Mucosa of rectum (tissue), 2 donors: ENCODE results near the gene MRPL55.

Experiments
- H3K27ac ChIP-seq, 2 donors: one replicate each; pipeline ENCODE4 v1.7.0; 2013; ENCODE audit warnings: inconsistent platforms in 2 of 2, low read depth in 2 of 2, low read length in 2 of 2
- H3K27me3 ChIP-seq, 2 donors: one replicate each; pipeline ENCODE4 v1.7.0; 2013; ENCODE audit warnings: low read length in 2 of 2; ENCODE audit not compliant: control insufficient read depth in 2 of 2, insufficient read depth in 2 of 2
- H3K36me3 ChIP-seq, 2 donors: one replicate each; pipeline ENCODE4 v1.7.0; 2013; ENCODE audit warnings: low read length in 2 of 2; ENCODE audit not compliant: control insufficient read depth in 2 of 2, insufficient read depth in 2 of 2
- H3K4me1 ChIP-seq, 2 donors: one replicate each; pipeline ENCODE4 v1.7.0; 2013; ENCODE audit warnings: low read length in 2 of 2, mild to moderate bottlenecking in 1 of 2; ENCODE audit not compliant: control insufficient read depth in 2 of 2, insufficient read depth in 2 of 2
- H3K4me3 ChIP-seq, 2 donors: one replicate each; pipeline ENCODE4 v1.7.0; 2013; ENCODE audit warnings: low read length in 2 of 2
- H3K9ac ChIP-seq, 2 donors: one replicate each; pipeline ENCODE4 v1.7.0; 2013; ENCODE audit warnings: low read length in 2 of 2, low read depth in 1 of 2, mild to moderate bottlenecking in 1 of 2
- H3K9me3 ChIP-seq, 2 donors: one replicate each; pipeline ENCODE4 v1.7.0; 2013; ENCODE audit warnings: low read length in 2 of 2; ENCODE audit not compliant: control insufficient read depth in 2 of 2
- donor health status: healthy.
- donor health status: Normal muscosa, but diverticular disease.

The MRPL55 gene

GRCh38 chr1:228071839-228072657 is 37.1 kb downstream of the MRPL55 start:
- H3K4me3 ChIP-seq = no peak overlapping the region

DNA sequence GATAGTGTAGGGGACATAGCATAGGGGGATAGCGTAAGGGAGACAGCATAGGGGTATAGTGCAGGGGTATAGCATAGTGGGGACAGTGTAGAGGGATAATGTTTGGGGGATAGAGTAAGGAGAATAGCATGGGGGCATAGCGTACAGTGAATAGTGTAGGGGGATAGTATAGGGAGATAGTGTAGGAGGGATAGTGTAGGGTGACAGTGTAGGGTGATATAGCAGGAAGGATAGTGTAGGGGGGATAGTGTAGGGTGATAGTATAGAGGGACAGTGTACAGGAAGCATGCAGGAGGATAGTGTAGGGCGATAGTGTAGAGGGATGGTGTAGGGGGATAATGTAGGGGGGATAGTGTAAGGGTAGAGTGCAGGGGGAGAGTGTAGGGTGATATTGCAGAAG is 38.2 kb downstream of the MRPL55 start:
- no peak overlapping the region for H3K4me3 ChIP-seq
- peaks cover 29 to 34% of the 10 kb centered on the region in 2 donors for H3K27me3 ChIP-seq
- H3K9me3 ChIP-seq = no peaks in the 10 kb centered on the region
- H3K4me1 ChIP-seq = no peaks in the 10 kb centered on the region
- no peaks in the 10 kb centered on the region for H3K36me3 ChIP-seq
- H3K9ac ChIP-seq = no peak overlapping the region
- H3K27ac ChIP-seq = no peak overlapping the region

More at GRCh38 chr1:228071839-228072657, 37.1 kb downstream of the MRPL55 start:
- no peaks in the 10 kb centered on the region for H3K9me3 ChIP-seq
- H3K27me3 ChIP-seq = peaks cover 27 to 34% of the 10 kb centered on the region in 2 donors
- H3K4me1 ChIP-seq = no peaks in the 10 kb centered on the region
- H3K36me3 ChIP-seq = no peaks in the 10 kb centered on the region
- no peak overlapping the region for H3K27ac ChIP-seq
- no peak overlapping the region for H3K9ac ChIP-seq

DNA sequence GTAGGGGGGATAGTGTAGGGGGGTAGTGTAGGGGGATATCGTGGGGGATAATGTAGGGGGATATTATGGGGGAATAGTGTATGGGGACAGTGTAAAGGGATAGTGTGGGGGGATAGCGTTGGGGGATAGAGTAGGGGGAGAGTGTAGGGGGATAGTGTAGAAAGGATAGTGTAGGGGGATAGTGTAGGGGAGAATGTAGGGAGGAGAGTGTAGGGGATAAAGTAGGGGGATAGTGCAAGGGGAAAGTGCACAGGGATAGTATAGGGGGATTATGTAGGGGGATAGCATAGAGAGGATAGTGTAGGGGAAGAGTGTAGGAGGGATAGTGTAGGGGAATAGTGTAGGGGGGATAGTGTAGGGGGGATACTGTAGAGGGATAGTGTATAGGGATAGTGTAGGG is 38.9 kb downstream of the MRPL55 start:
- Histone ChIP-seq H3K4me1 (no peaks in the 10 kb centered on the region), H3K9ac (no peak overlapping the region), H3K27ac (no peak overlapping the region), H3K27me3 (peaks cover 27 to 29% of the 10 kb centered on the region in 2 donors), H3K36me3 (no peaks in the 10 kb centered on the region), H3K9me3 (no peaks in the 10 kb centered on the region), H3K4me3 (no peak overlapping the region)

DNA sequence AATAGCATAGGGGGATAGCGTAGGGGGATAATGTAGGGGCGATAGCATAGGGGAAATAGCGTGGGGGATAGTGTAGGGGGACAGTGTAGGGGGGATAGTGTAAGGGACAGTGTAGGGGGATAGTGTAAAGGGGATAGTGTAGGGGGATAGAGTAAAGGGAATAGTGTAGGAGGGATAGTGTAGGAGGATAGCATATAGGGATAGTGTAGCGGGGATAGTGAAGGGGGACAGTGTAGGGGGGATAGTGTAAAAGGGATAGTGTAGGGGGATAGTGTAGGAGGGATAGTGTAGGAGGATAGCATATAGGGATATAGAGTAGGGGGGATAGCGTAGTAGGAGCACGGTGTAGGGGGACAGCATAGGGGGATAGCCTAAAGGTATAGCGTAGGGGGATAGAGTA is 40.7 kb downstream of the MRPL55 start:
- no peak overlapping the region for H3K27ac ChIP-seq
- H3K9ac ChIP-seq = no peak overlapping the region
- H3K4me3 ChIP-seq = no peak overlapping the region
- no peaks in the 10 kb centered on the region for H3K4me1 ChIP-seq
- peaks cover 27% of the 10 kb centered on the region in 2 donors for H3K27me3 ChIP-seq
- H3K9me3 ChIP-seq = no peaks in the 10 kb centered on the region
- no peaks in the 10 kb centered on the region for H3K36me3 ChIP-seq

- Histone ChIP-seq H3K27me3 (peaks cover 27 to 28% of the 10 kb centered on the region in 2 donors), H3K36me3 (no peaks in the 10 kb centered on the region), H3K27ac (no peak overlapping the region), H3K9me3 (no peaks in the 10 kb centered on the region), H3K9ac (no peak overlapping the region), H3K4me3 (no peak overlapping the region), H3K4me1 (no peaks in the 10 kb centered on the region)
Observed at GRCh38 chr1:228066891-228067654, 42.0 kb downstream of the MRPL55 start.

DNA sequence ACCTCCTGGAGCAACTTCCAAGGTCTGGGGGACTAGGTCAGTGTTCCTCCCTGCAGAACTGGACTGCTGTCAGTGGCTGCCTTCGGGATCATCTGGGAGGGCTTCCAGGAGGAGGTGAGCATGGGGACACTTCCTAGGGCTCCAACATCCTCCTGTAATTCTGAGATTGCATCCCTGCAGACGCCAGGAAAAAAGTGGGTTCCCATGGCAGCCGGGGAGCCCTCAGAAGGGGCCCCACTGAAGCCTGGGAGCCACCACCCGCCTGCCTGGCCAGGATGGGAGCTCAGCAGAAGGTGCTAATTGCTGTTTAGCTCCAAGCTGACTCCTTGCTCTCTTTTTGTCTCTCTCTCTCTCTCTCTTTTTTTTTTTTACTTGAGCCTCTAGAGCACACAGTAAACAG is 42.7 kb downstream of the MRPL55 start:
- H3K27ac ChIP-seq = no peak overlapping the region
- peaks cover 31% of the 10 kb centered on the region in 2 donors for H3K27me3 ChIP-seq
- H3K9me3 ChIP-seq = no peaks in the 10 kb centered on the region

GRCh38 chr1:228065543-228066347 is 43.4 kb downstream of the MRPL55 start:
- Histone ChIP-seq H3K4me3 (no peak overlapping the region), H3K4me1 (peaks cover 0 to 1% of the 10 kb centered on the region in 2 donors), H3K27me3 (peaks cover 27 to 30% of the 10 kb centered on the region in 2 donors), H3K27ac (no peak overlapping the region), H3K9me3 (no peaks in the 10 kb centered on the region), H3K36me3 (no peaks in the 10 kb centered on the region), H3K9ac (no peak overlapping the region)

More for the DNA sequence above, 42.7 kb downstream of the MRPL55 start:
- H3K36me3 ChIP-seq = no peaks in the 10 kb centered on the region
- H3K4me1 ChIP-seq = no peaks in the 10 kb centered on the region
- H3K4me3 ChIP-seq = no peak overlapping the region
- H3K9ac ChIP-seq = no peak overlapping the region

DNA sequence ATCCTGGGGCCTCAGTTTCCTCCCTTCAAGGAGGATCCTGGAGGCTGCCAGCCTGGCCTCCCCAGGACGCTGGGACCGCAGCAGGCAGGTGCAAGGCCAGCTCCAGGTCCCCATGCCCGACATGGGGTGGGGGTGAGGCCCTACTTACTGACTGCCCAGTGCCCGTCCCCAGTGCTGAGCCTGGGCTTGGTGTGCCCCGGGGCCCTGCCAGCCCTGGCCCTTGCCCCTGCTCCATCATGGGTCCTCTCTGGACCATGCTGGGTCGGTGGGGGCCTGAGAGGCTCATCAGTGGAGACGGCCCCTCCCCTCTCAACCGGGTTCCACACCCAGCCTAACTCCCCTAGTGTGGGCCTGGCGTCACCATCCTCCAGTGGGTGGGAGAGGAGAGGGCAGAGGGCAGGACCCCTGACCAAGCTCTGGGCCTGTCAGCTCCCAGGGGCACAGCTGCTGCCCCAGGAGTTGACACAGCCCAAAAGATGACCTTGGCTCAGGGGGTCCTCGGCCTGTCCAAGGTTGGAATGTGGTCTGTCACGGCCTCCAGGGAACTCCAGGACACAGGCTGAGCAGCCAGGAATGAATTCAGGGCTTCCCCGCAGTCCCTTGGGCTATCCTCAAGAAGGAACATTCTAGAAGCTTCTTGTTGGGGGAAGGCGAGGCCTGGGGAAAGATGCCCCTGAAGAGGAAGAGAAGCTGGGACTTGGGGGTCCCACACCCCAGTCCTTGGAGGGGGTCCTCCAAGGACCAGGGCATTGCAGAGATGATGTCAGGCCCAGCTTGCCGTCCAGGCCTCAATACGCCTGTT is 44.2 kb downstream of the MRPL55 start:
- Histone ChIP-seq H3K4me3 (no peak overlapping the region), H3K9ac (no peak overlapping the region), H3K27ac (no peak overlapping the region), H3K4me1 (peaks cover 0 to 7% of the 10 kb centered on the region in 2 donors), H3K27me3 (peaks cover 22 to 29% of the 10 kb centered on the region in 2 donors), H3K9me3 (no peaks in the 10 kb centered on the region), H3K36me3 (no peaks in the 10 kb centered on the region)

GRCh38 chr1:228064296-228064695 is 44.8 kb downstream of the MRPL55 start:
- no peak overlapping the region for H3K4me3 ChIP-seq
- no peak overlapping the region for H3K9ac ChIP-seq
- H3K36me3 ChIP-seq = no peaks in the 10 kb centered on the region
- H3K4me1 ChIP-seq = peaks cover under 1 to 7% of the 10 kb centered on the region in 2 donors
- H3K27ac ChIP-seq = no peak overlapping the region
- H3K9me3 ChIP-seq = no peaks in the 10 kb centered on the region
- peaks cover 22 to 24% of the 10 kb centered on the region in 2 donors for H3K27me3 ChIP-seq
